ENCODE data around the gene F13A1. TPM values are rescaled to one million over a fixed set of nuclear protein-coding genes. Genes with fewer than 3 reads are reported as not detected.

F13A1 gene
- total RNA-seq, 4 donors from 2014 or later, result 134 to 529 (median 302) TPM

GRCh38 chr6:6244624-6245023 is 75.8 kb downstream of the F13A1 start:
- DNase-seq (ENCODE audit: low spot score) (no peak), ATAC-seq (ENCODE audit: low FRiP score) (no peak)
- TF ChIP-seq CTCF (IDR thresholded peaks at IDR 0.05), result no peak

GRCh38 chr6:6243846-6244245 is 76.6 kb downstream of the F13A1 start:
- TF ChIP-seq CTCF (IDR thresholded peaks at IDR 0.05), result no peak
- ATAC-seq (ENCODE audit: low FRiP score) (no peak), DNase-seq (ENCODE audit: low spot score) (no peak)

- no peak for DNase-seq (ENCODE audit: low spot score)
- no peak for ATAC-seq (ENCODE audit: low FRiP score)
- TF ChIP-seq CTCF (IDR thresholded peaks at IDR 0.05), result no peak
These were observed 80.6 kb downstream of the F13A1 start for GRCh38 chr6:6239598-6240581.

- DNase-seq (ENCODE audit: low spot score) (no peak), ATAC-seq (ENCODE audit: low FRiP score) (no peak)
- TF ChIP-seq CTCF (IDR thresholded peaks at IDR 0.05), result no peak
These were observed 83.6 kb downstream of the F13A1 start for GRCh38 chr6:6236730-6237469.

GRCh38 chr6:6235786-6236185 is 84.7 kb downstream of the F13A1 start:
- ATAC-seq (ENCODE audit: low FRiP score) (no peak), DNase-seq (ENCODE audit: low spot score) (no peak)
- TF ChIP-seq CTCF (IDR thresholded peaks at IDR 0.05), result no peak

- DNase-seq (ENCODE audit: low spot score), result no peak
- ATAC-seq (ENCODE audit: low FRiP score), result no peak
- TF ChIP-seq CTCF (IDR thresholded peaks at IDR 0.05), result no peak
These were observed 85.5 kb downstream of the F13A1 start for GRCh38 chr6:6234963-6235362.
